HG03139 (cell line): ENCODE measurements around the gene RNMT.

Source experiments
- ATAC-seq: cut with Tn5 transposase; IDR thresholded peaks from one replicate; pipeline ENCODE4 v1.9.1; 2021; ENCODE audit not compliant: unreplicated experiment

RNMT gene

GRCh38 chr18:13809531-13810255 is 83.2 kb downstream of the RNMT start:
- no peak for ATAC-seq

GRCh38 chr18:13810950-13811485 is 84.5 kb downstream of the RNMT start:
- ATAC-seq: no peak

DNA sequence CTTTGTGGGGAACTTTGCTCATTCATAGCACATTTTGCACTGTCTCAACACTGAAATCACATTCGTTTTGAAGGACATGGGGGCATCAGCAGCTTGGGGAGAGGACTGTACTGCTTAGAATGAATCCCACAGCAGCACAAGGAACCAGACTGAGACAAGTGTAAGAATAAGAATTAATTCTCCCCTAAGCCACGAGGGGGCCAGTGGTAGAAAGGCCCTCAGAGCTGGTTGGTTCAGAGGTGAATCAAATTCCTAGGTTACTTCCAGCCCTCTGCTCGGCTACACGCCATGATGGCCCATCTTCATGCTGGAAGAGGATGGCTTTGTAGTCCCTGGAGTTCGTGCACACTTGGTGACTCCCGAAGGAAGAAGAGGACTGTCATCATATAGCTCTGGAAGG is 85.5 kb downstream of the RNMT start:
- no peak for ATAC-seq

DNA sequence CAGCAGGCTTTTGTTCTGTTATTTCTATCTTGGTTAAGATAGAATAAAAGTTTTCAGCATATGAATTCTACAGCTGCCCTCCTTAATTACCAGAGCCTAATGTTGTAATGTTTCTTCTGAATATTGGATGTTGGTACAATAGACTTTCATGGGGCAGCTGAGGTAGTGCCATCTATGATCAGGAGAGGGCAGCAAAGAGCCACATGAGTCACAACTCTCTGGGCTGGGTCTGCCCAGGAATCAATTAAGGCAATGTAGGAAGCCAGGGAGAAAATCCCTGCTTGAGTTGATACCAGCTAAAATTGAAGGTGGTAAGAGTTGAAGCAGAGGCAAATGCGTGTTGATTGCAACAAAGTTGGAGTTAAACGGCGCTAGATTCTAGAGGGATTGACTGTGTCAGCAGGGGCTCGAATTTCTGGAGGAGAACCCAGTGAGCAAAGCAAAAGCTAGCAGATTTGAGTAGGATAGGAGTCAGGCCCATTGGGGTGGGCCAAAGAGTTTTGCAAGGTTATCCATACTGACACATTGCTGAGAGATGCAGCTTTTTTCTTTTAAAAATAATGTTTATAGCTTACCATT is 86.9 kb downstream of the RNMT start:
- no peak for ATAC-seq
